AG04450 (cell line): ENCODE measurements around the gene IL1A. TPM values are rescaled to one million over a fixed set of nuclear protein-coding genes. Genes with fewer than 3 reads are reported as not detected.

Source experiments
- CTCF ChIA-PET: fragments of 300-600, 350-600 bp; formaldehyde crosslinking; extraction: SDS; loops from one replicate; lab custom pipeline; 2022; ENCODE audit warnings: antibody characterized with exemption, inconsistent platforms; lab: Charles Lee
- POLR2A ChIA-PET: fragments of 350-600 bp; formaldehyde crosslinking; extraction: SDS; loops from one replicate; lab custom pipeline; 2021; ENCODE audit warnings: antibody characterized with exemption, inconsistent platforms; lab: Yijun Ruan, JAX
- DNase-seq: peaks from one replicate; pipeline ENCODE4 v3.0.0-alpha.2; 2011; ENCODE audit warnings: low read depth, low spot score
- H3K27ac ChIP-seq: one replicate; pipeline ENCODE4 v1.5.1; 2012; ENCODE audit warnings: low read depth, low read length, control low read depth
- H3K27me3 ChIP-seq: one replicate; pipeline ENCODE4 v1.6.0; 2012; ENCODE audit warnings: low read length; ENCODE audit not compliant: control insufficient read depth, insufficient read depth
- H3K4me3 ChIP-seq: 2 replicates; pipeline ENCODE4 v1.5.1; 2011; ENCODE audit warnings: mild to moderate bottlenecking, low read depth, low read length, control low read depth
- H3K9me3 ChIP-seq: 2 replicates; pipeline ENCODE4 v1.5.1; 2012; ENCODE audit warnings: low read length; ENCODE audit not compliant: control insufficient read depth, insufficient read depth
- CTCF ChIP-seq: IDR thresholded peaks from 2 replicates; pipeline ENCODE4 v1.5.1; 2011; ENCODE audit warnings: low read depth, low read length, control low read depth, inconsistent platforms
- polyA plus RNA-seq: library from polyadenylated mRNA; depleted of rRNA; stranded (reverse); fragments of >200 nt; gene quantifications from 2 replicates; pipeline ENCODE4 v1.2.3, GENCODE V29; 2011

Gene IL1A
- polyA plus RNA-seq, 1 experiment, result 0.51 TPM

- Histone ChIP-seq H3K27me3 (no peaks in the 10 kb centered on the region), H3K9me3 (peaks cover 3% of the 10 kb centered on the region; the same call in 1 of the 2 replicates), H3K4me3 (no peak overlapping the region), H3K27ac (peak overlapping the region; percentile 11)
- ChIA-PET POLR2A (no interaction called here), CTCF (interaction anchor here (0.9 kb wide), 1 partner anchor 12 kb away, joined by 3 read pairs; no protein-coding TSS in a partner anchor)
- no peak for TF ChIP-seq CTCF
- no peak for DNase-seq
Measured at GRCh38 chr2:112789186-112789585, 4.9 kb upstream of the IL1A start.

- no peaks in the 10 kb centered on the region for H3K27me3 ChIP-seq
- H3K4me3 ChIP-seq, result no peak overlapping the region
- POLR2A ChIA-PET, result no interaction called here
- peaks cover 3% of the 10 kb centered on the region; the same call in 1 of the 2 replicates for H3K9me3 ChIP-seq
- CTCF ChIA-PET, result interaction anchor here (0.9 to 1.3 kb wide), 2 partner anchors 13 to 26 kb away, joined by 3 read pairs; no protein-coding TSS in a partner anchor
- no peak for TF ChIP-seq CTCF
- no peak for DNase-seq
- no peak overlapping the region for H3K27ac ChIP-seq
Measured at GRCh38 chr2:112788653-112789052, 4.4 kb upstream of the IL1A start.

DNA sequence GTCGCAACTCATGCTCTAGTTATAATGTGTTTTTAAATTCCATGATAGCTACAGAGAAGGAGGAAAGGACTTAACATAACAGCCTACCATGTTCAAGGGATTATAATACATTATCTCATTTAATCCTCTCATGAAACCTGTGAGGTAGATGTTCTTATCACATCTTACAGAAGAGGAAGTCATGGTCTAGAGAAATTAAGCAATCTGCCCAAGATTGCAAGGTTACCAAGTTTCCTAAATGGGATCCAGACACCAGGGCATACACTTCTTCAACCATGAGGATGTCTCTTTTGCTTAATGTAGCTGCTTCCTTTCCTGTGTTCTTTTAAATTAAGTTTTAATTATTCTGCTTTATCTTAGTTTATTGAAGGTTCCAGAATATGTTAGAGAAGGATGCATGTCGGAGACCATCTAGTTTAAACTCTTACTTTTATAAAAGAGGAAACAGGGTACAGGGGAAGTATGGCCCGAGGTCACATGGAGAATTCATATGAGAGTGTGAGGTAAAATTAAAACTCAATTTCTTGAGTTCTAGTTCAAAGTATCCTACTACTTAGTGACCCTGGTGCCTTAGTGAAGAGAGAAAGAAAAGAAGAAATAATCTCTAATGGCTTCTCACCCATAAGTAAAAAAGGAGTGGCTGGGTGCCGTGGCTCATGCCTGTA is 3.6 kb upstream of the IL1A start:
- Histone ChIP-seq H3K27me3 (no peaks in the 10 kb centered on the region), H3K9me3 (peaks cover 3% of the 10 kb centered on the region; the same call in 1 of the 2 replicates), H3K27ac (no peak overlapping the region), H3K4me3 (no peak overlapping the region)
- TF ChIP-seq CTCF, result no peak
- no peak for DNase-seq
- ChIA-PET POLR2A (no interaction called here), CTCF (interaction anchor here (1.3 kb wide), 1 partner anchor 27 kb away, joined by 3 read pairs; no protein-coding TSS in a partner anchor)

DNA sequence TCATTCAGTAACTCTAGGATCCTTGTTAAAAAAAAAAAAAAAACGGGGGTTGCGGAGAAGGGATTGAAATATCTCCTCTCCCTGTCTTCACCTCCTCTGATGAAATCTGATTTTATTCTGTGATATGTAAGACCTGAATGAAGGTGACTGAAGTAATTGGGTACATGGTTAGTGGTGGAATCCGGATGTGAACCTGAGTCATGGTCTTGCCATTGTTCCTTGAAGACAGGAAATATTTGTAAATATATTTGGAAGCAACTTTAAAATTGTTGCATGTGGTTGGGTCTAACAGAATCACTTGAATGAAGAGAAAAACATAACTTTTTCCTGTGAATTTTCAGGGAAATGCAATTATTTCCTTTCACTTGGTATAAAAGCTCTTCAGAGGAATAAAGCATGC is 3.0 kb upstream of the IL1A start:
- ChIA-PET CTCF (interaction anchor here (0.7 to 1.3 kb wide), 2 partner anchors 27 to 172 kb away, joined by 3 to 4 read pairs; no protein-coding TSS in a partner anchor), POLR2A (no interaction called here)
- DNase-seq, result no peak
- H3K27ac ChIP-seq, result no peak overlapping the region
- TF ChIP-seq CTCF, result no peak
- H3K27me3 ChIP-seq, result no peaks in the 10 kb centered on the region
- no peak overlapping the region for H3K4me3 ChIP-seq
- no peaks in the 10 kb centered on the region; the same call in 1 of the 2 replicates for H3K9me3 ChIP-seq

GRCh38 chr2:112783187-112783714 is 1.0 kb downstream of the IL1A start:
- Histone ChIP-seq H3K4me3 (no peak overlapping the region), H3K27ac (no peak overlapping the region), H3K27me3 (no peaks in the 10 kb centered on the region), H3K9me3 (no peaks in the 10 kb centered on the region)
- no peak for DNase-seq
- CTCF ChIA-PET, result interaction anchor here (1.0 to 1.6 kb wide), 2 partner anchors 56 to 158 kb away, joined by 3 read pairs; no protein-coding TSS in a partner anchor
- POLR2A ChIA-PET, result no interaction called here
- TF ChIP-seq CTCF, result no peak
